Rectal smooth muscle tissue (tissue), 1 donor: ENCODE results near the gene FGGY.
"Not testable (repeated sequence)": the region's sequence is repeated elsewhere in the genome, so short reads cannot be mapped to it uniquely, and the experiment has no call there.

Experiments
- H3K27ac ChIP-seq: one replicate; pipeline ENCODE4 v1.7.0; 2013; ENCODE audit warnings: low read depth, low read length, inconsistent platforms
- H3K27me3 ChIP-seq: one replicate; pipeline ENCODE4 v1.7.0; 2013; ENCODE audit warnings: low read length; ENCODE audit not compliant: control insufficient read depth, insufficient read depth
- H3K36me3 ChIP-seq: one replicate; pipeline ENCODE4 v1.7.0; 2013; ENCODE audit warnings: low read length; ENCODE audit not compliant: control insufficient read depth, insufficient read depth
- H3K4me1 ChIP-seq: one replicate; pipeline ENCODE4 v1.7.0; 2013; ENCODE audit warnings: low read length; ENCODE audit not compliant: control insufficient read depth, insufficient read depth
- H3K4me3 ChIP-seq: one replicate; pipeline ENCODE4 v1.7.0; 2013; ENCODE audit warnings: low read length
- H3K9ac ChIP-seq: one replicate; pipeline ENCODE4 v1.7.0; 2013; ENCODE audit warnings: low read length

The FGGY gene

GRCh38 chr1:59349101-59349500, 52.2 kb downstream of the FGGY start:
- Histone ChIP-seq H3K9ac (no peak overlapping the region), H3K36me3 (no peaks in the 10 kb centered on the region), H3K27ac (no peak overlapping the region), H3K4me3 (no peak overlapping the region), H3K4me1 (no peaks in the 10 kb centered on the region), H3K27me3 (no peaks in the 10 kb centered on the region)

- H3K4me1 ChIP-seq = peaks cover 7% of the 10 kb centered on the region
- no peak overlapping the region for H3K9ac ChIP-seq
- H3K36me3 ChIP-seq = no peaks in the 10 kb centered on the region
- no peak overlapping the region for H3K4me3 ChIP-seq
- H3K27ac ChIP-seq = no peak overlapping the region
- H3K27me3 ChIP-seq = no peaks in the 10 kb centered on the region
Measured at GRCh38 chr1:59350521-59350920, 53.6 kb downstream of the FGGY start.

GRCh38 chr1:59352065-59352464, 55.2 kb downstream of the FGGY start:
- no peaks in the 10 kb centered on the region for H3K27me3 ChIP-seq
- no peak overlapping the region for H3K4me3 ChIP-seq
- H3K36me3 ChIP-seq = no peaks in the 10 kb centered on the region
- H3K4me1 ChIP-seq = peaks cover 15% of the 10 kb centered on the region
- H3K9ac ChIP-seq = no peak overlapping the region
- H3K27ac ChIP-seq = no peak overlapping the region

- Histone ChIP-seq H3K27me3 (no peaks in the 10 kb centered on the region), H3K9ac (no peak overlapping the region), H3K4me3 (no peak overlapping the region), H3K36me3 (no peaks in the 10 kb centered on the region), H3K27ac (no peak overlapping the region), H3K4me1 (peaks cover 17% of the 10 kb centered on the region)
Measured at GRCh38 chr1:59353453-59353852, 56.6 kb downstream of the FGGY start.

- Histone ChIP-seq H3K27ac (peak overlapping the region; percentile 9), H3K4me1 (peaks cover 17% of the 10 kb centered on the region)
- H3K9ac ChIP-seq, H3K36me3 ChIP-seq, H3K4me3 ChIP-seq, H3K27me3 ChIP-seq: not testable (repeated sequence)
Measured at GRCh38 chr1:59354239-59354638, 57.3 kb downstream of the FGGY start.

GRCh38 chr1:59354709-59355337, 57.9 kb downstream of the FGGY start:
- no peaks in the 10 kb centered on the region for H3K27me3 ChIP-seq
- no peak overlapping the region for H3K27ac ChIP-seq
- H3K4me1 ChIP-seq = peaks cover 17% of the 10 kb centered on the region
- H3K36me3 ChIP-seq = no peaks in the 10 kb centered on the region
- no peak overlapping the region for H3K4me3 ChIP-seq
- no peak overlapping the region for H3K9ac ChIP-seq

- Histone ChIP-seq H3K27ac (peak overlapping the region; percentile 48), H3K36me3 (no peaks in the 10 kb centered on the region), H3K9ac (no peak overlapping the region), H3K4me3 (no peak overlapping the region), H3K27me3 (no peaks in the 10 kb centered on the region), H3K4me1 (peaks cover 17% of the 10 kb centered on the region)
Measured at GRCh38 chr1:59355361-59355760, 58.5 kb downstream of the FGGY start.

- H3K4me1 ChIP-seq = peaks cover 17% of the 10 kb centered on the region
- no peak overlapping the region for H3K27ac ChIP-seq
- no peaks in the 10 kb centered on the region for H3K27me3 ChIP-seq
- no peak overlapping the region for H3K4me3 ChIP-seq
- no peaks in the 10 kb centered on the region for H3K36me3 ChIP-seq
- no peak overlapping the region for H3K9ac ChIP-seq
Measured at GRCh38 chr1:59356627-59357026, 59.7 kb downstream of the FGGY start.

- H3K9ac ChIP-seq = no peak overlapping the region
- H3K27ac ChIP-seq = no peak overlapping the region
- H3K4me1 ChIP-seq = peaks cover 17% of the 10 kb centered on the region
- H3K4me3 ChIP-seq = no peak overlapping the region
- no peaks in the 10 kb centered on the region for H3K27me3 ChIP-seq
- no peaks in the 10 kb centered on the region for H3K36me3 ChIP-seq
Measured at GRCh38 chr1:59357645-59358320, 60.9 kb downstream of the FGGY start.

GRCh38 chr1:59359325-59359724, 62.4 kb downstream of the FGGY start:
- no peak overlapping the region for H3K4me3 ChIP-seq
- peaks cover 16% of the 10 kb centered on the region for H3K4me1 ChIP-seq
- no peak overlapping the region for H3K9ac ChIP-seq
- no peaks in the 10 kb centered on the region for H3K36me3 ChIP-seq
- H3K27me3 ChIP-seq = no peaks in the 10 kb centered on the region
- no peak overlapping the region for H3K27ac ChIP-seq

GRCh38 chr1:59360170-59360569, 63.3 kb downstream of the FGGY start:
- H3K9ac ChIP-seq = no peak overlapping the region
- H3K36me3 ChIP-seq = no peaks in the 10 kb centered on the region
- no peak overlapping the region for H3K4me3 ChIP-seq
- H3K27ac ChIP-seq = no peak overlapping the region
- peaks cover 14% of the 10 kb centered on the region for H3K4me1 ChIP-seq
- no peaks in the 10 kb centered on the region for H3K27me3 ChIP-seq

- no peak overlapping the region for H3K27ac ChIP-seq
- H3K27me3 ChIP-seq = no peaks in the 10 kb centered on the region
- no peak overlapping the region for H3K4me3 ChIP-seq
- peaks cover 9% of the 10 kb centered on the region for H3K4me1 ChIP-seq
- H3K9ac ChIP-seq = no peak overlapping the region
- no peaks in the 10 kb centered on the region for H3K36me3 ChIP-seq
Measured at GRCh38 chr1:59360729-59361128, 63.8 kb downstream of the FGGY start.

GRCh38 chr1:59361766-59362165, 64.9 kb downstream of the FGGY start:
- Histone ChIP-seq H3K4me3 (no peak overlapping the region), H3K4me1 (peaks cover 7% of the 10 kb centered on the region), H3K27ac (no peak overlapping the region), H3K9ac (no peak overlapping the region), H3K36me3 (no peaks in the 10 kb centered on the region), H3K27me3 (no peaks in the 10 kb centered on the region)
